ENCODE results near the gene TTC13.

Gene TTC13

GRCh38 chr1:230867903-230868735 lies 110.5 kb downstream of the TTC13 start, which contains the start of gene C1orf198:
Gene C1orf198, minus strand, starts transcription at chr1:230868521. Its CDS starts 9 bp downstream, at chr1:230868512.
- H3K4me1 Mint-ChIP-seq (ENCODE audit: low read depth), result peaks cover 17% of the 10 kb centered on the region
- H3K4me3 Mint-ChIP-seq, result peak within 1 kb of the TSS; percentile 91
- no peaks in the 10 kb centered on the region for H3K36me3 Mint-ChIP-seq
- H3K27me3 Mint-ChIP-seq, result peaks cover 11% of the 10 kb centered on the region
- peak within 1 kb of the TSS; percentile 64 for H3K27ac Mint-ChIP-seq
- no peaks in the 10 kb centered on the region for H3K9me3 Mint-ChIP-seq (ENCODE audit: low read depth)

- peak overlapping the region; percentile 64 for H3K27ac Mint-ChIP-seq
- H3K4me1 Mint-ChIP-seq (ENCODE audit: low read depth), result peaks cover 20% of the 10 kb centered on the region
- H3K4me3 Mint-ChIP-seq, result peak overlapping the region; percentile 91
- H3K36me3 Mint-ChIP-seq, result no peaks in the 10 kb centered on the region
- peaks cover 11% of the 10 kb centered on the region for H3K27me3 Mint-ChIP-seq
- H3K9me3 Mint-ChIP-seq (ENCODE audit: low read depth), result no peaks in the 10 kb centered on the region
These were observed 111.4 kb downstream of the TTC13 start for GRCh38 chr1:230867101-230867902.

- H3K9me3 Mint-ChIP-seq (ENCODE audit: low read depth), result no peaks in the 10 kb centered on the region
- peaks cover 20% of the 10 kb centered on the region for H3K4me1 Mint-ChIP-seq (ENCODE audit: low read depth)
- peak overlapping the region; percentile 91 for H3K4me3 Mint-ChIP-seq
- no peaks in the 10 kb centered on the region for H3K36me3 Mint-ChIP-seq
- no peak overlapping the region for H3K27ac Mint-ChIP-seq
- H3K27me3 Mint-ChIP-seq, result peaks cover 7% of the 10 kb centered on the region
These were observed 112.2 kb downstream of the TTC13 start for GRCh38 chr1:230866171-230867070.

- Mint-ChIP-seq H3K27ac (no peak overlapping the region), H3K4me3 (no peak overlapping the region), H3K36me3 (peaks cover 5% of the 10 kb centered on the region), H3K27me3 (peaks cover 6% of the 10 kb centered on the region), H3K4me1 (ENCODE audit: low read depth) (peaks cover 20% of the 10 kb centered on the region), H3K9me3 (ENCODE audit: low read depth) (no peaks in the 10 kb centered on the region)
These were observed 113.4 kb downstream of the TTC13 start for GRCh38 chr1:230865062-230865817.

- Mint-ChIP-seq H3K9me3 (ENCODE audit: low read depth) (no peaks in the 10 kb centered on the region), H3K36me3 (peaks cover 5% of the 10 kb centered on the region), H3K27me3 (peaks cover 4% of the 10 kb centered on the region), H3K27ac (no peak overlapping the region), H3K4me3 (no peak overlapping the region), H3K4me1 (ENCODE audit: low read depth) (peaks cover 20% of the 10 kb centered on the region)
These were observed 114.2 kb downstream of the TTC13 start for GRCh38 chr1:230864441-230864840.

GRCh38 chr1:230863449-230863848 lies 115.2 kb downstream of the TTC13 start:
- H3K27me3 Mint-ChIP-seq, result peaks cover 4% of the 10 kb centered on the region
- peaks cover 20% of the 10 kb centered on the region for H3K4me1 Mint-ChIP-seq (ENCODE audit: low read depth)

GRCh38 chr1:230861970-230862595 lies 116.6 kb downstream of the TTC13 start:
- Mint-ChIP-seq H3K4me1 (ENCODE audit: low read depth) (peaks cover 13% of the 10 kb centered on the region), H3K27me3 (peaks cover 4% of the 10 kb centered on the region), H3K4me3 (no peak overlapping the region), H3K36me3 (peaks cover 5% of the 10 kb centered on the region), H3K27ac (no peak overlapping the region), H3K9me3 (ENCODE audit: low read depth) (no peaks in the 10 kb centered on the region)

More at GRCh38 chr1:230863449-230863848, 115.2 kb downstream of the TTC13 start:
- no peaks in the 10 kb centered on the region for H3K9me3 Mint-ChIP-seq (ENCODE audit: low read depth)
- peaks cover 5% of the 10 kb centered on the region for H3K36me3 Mint-ChIP-seq
- H3K4me3 Mint-ChIP-seq, result no peak overlapping the region
- no peak overlapping the region for H3K27ac Mint-ChIP-seq

GRCh38 chr1:230861489-230861888 lies 117.2 kb downstream of the TTC13 start:
- H3K9me3 Mint-ChIP-seq (ENCODE audit: low read depth), result no peaks in the 10 kb centered on the region
- H3K27ac Mint-ChIP-seq, result no peak overlapping the region
- H3K4me1 Mint-ChIP-seq (ENCODE audit: low read depth), result peaks cover 7% of the 10 kb centered on the region
- no peaks in the 10 kb centered on the region for H3K27me3 Mint-ChIP-seq
- H3K36me3 Mint-ChIP-seq, result peaks cover 5% of the 10 kb centered on the region
- no peak overlapping the region for H3K4me3 Mint-ChIP-seq

- H3K36me3 Mint-ChIP-seq, result peaks cover 8% of the 10 kb centered on the region
- no peaks in the 10 kb centered on the region for H3K27me3 Mint-ChIP-seq
- no peak overlapping the region for H3K27ac Mint-ChIP-seq
- no peak overlapping the region for H3K4me3 Mint-ChIP-seq
- no peaks in the 10 kb centered on the region for H3K9me3 Mint-ChIP-seq (ENCODE audit: low read depth)
- H3K4me1 Mint-ChIP-seq (ENCODE audit: low read depth), result peaks cover 5% of the 10 kb centered on the region
These were observed 117.9 kb downstream of the TTC13 start for GRCh38 chr1:230860617-230861384.

GRCh38 chr1:230858918-230859729 lies 119.5 kb downstream of the TTC13 start:
- peaks cover 5% of the 10 kb centered on the region for H3K4me1 Mint-ChIP-seq (ENCODE audit: low read depth)
- peaks cover 15% of the 10 kb centered on the region for H3K36me3 Mint-ChIP-seq
- H3K27ac Mint-ChIP-seq, result no peak overlapping the region

GRCh38 chr1:230858236-230858820 lies 120.3 kb downstream of the TTC13 start:
- Mint-ChIP-seq H3K4me1 (ENCODE audit: low read depth) (peaks cover 3% of the 10 kb centered on the region), H3K27me3 (no peaks in the 10 kb centered on the region), H3K36me3 (peaks cover 17% of the 10 kb centered on the region), H3K4me3 (no peak overlapping the region), H3K9me3 (ENCODE audit: low read depth) (no peaks in the 10 kb centered on the region), H3K27ac (no peak overlapping the region)

More at GRCh38 chr1:230858918-230859729, 119.5 kb downstream of the TTC13 start:
- Mint-ChIP-seq H3K27me3 (no peaks in the 10 kb centered on the region), H3K4me3 (no peak overlapping the region), H3K9me3 (ENCODE audit: low read depth) (no peaks in the 10 kb centered on the region)

- H3K27me3 Mint-ChIP-seq, result no peaks in the 10 kb centered on the region
- no peak overlapping the region for H3K27ac Mint-ChIP-seq
- H3K4me1 Mint-ChIP-seq (ENCODE audit: low read depth), result no peaks in the 10 kb centered on the region
- H3K9me3 Mint-ChIP-seq (ENCODE audit: low read depth), result no peaks in the 10 kb centered on the region
- H3K36me3 Mint-ChIP-seq, result peaks cover 22% of the 10 kb centered on the region
- H3K4me3 Mint-ChIP-seq, result no peak overlapping the region
These were observed 120.8 kb downstream of the TTC13 start for GRCh38 chr1:230857822-230858221.

Measured in activated naive CD8-positive, alpha-beta T cell (primary cell).